GM12878 (cell line): ENCODE measurements around the gene STK38. TPM values are rescaled to one million over a fixed set of nuclear protein-coding genes. Genes with fewer than 3 reads are reported as not detected.
A peak's percentile ranks its signal among the peaks of the same experiment; 100 is the strongest.

Experiments used
- ATAC-seq: fragments of 200-7000 bp; cut with Tn5 transposase; 3 replicates; pipeline ENCODE4 v1.9.1; 2020; ENCODE audit warnings: mild to moderate bottlenecking, moderate library complexity
- BruUV-seq: library from RNA; stranded (reverse); fragments of 400-500 nt; replicated peaks from 2 replicates; lab custom pipeline; 2021; lab: Mats Ljungman, UMichigan
- CTCF ChIA-PET: fragments of 300-600 bp; sonication (Branson Sonifier 250); formaldehyde crosslinking; extraction: SDS; loops from one replicate; lab custom pipeline; 2021; ENCODE audit warnings: inconsistent platforms; lab: Yijun Ruan, JAX
- POLR2A ChIA-PET: fragments of 350-600 bp; formaldehyde crosslinking; extraction: SDS; loops from one replicate; lab custom pipeline; 2021; ENCODE audit warnings: inconsistent platforms; lab: Charles Lee
- RAD21 ChIA-PET: fragments of 300-600 bp; sonication (Branson Sonifier 250); formaldehyde crosslinking; loops from one replicate; lab custom pipeline; 2023; ENCODE audit warnings: antibody characterized with exemption; ENCODE audit not compliant: unreplicated experiment; lab: Charles Lee
- SMC1A ChIA-PET: fragments of 300-600 bp; sonication (Branson Sonifier 250); formaldehyde crosslinking; loops from one replicate; lab custom pipeline; 2023; ENCODE audit not compliant: unreplicated experiment, uncharacterized antibody; lab: Charles Lee
- DNase-seq: peaks from one replicate; pipeline ENCODE4 v3.0.0-alpha.2; 2011; ENCODE audit warnings: low read depth, low spot score
- FAIRE-seq: peaks from 3 replicates; lab custom pipeline; 2011; peaks lifted over from hg19 to GRCh38; lab: Jason Lieb, UNC
- H2AFZ ChIP-seq: 2 replicates; pipeline ENCODE4 v1.6.0; 2011; ENCODE audit warnings: low read depth, low read length, control low read depth; ENCODE audit not compliant: control insufficient read depth
- H3K27ac ChIP-seq: 2 replicates; pipeline ENCODE4 v1.5.1; 2011; ENCODE audit warnings: control low read depth; ENCODE audit not compliant: control insufficient read depth, insufficient read depth
- H3K27me3 ChIP-seq, 2 experiments: replicated peaks in 1 of 2; 2 replicates each; pipeline versions ENCODE4 v1.6.0 to v1.6.1; 2011; ENCODE audit warnings: low read length in 1 of 2; ENCODE audit not compliant: control insufficient read depth in 2 of 2, insufficient read depth in 2 of 2
- H3K36me3 ChIP-seq, 2 experiments: 2 replicates each; pipeline ENCODE4 v1.5.1; 2011; ENCODE audit warnings: low read length in 1 of 2; ENCODE audit not compliant: control insufficient read depth in 2 of 2, insufficient read depth in 2 of 2
- H3K4me1 ChIP-seq: 2 replicates; pipeline ENCODE4 v1.6.1; 2011; ENCODE audit warnings: mild to moderate bottlenecking, low read length, moderate library complexity, mixed read lengths; ENCODE audit not compliant: control insufficient read depth, insufficient read depth
- H3K4me2 ChIP-seq: 2 replicates; pipeline ENCODE4 v1.6.0; 2011; ENCODE audit warnings: control low read depth; ENCODE audit not compliant: control insufficient read depth, insufficient read depth
- H3K4me3 ChIP-seq: fragments of 200-600 bp; sonication (generic); 2 replicates; pipeline ENCODE4 v1.5.1; 2016
- H3K79me2 ChIP-seq: 2 replicates; pipeline ENCODE4 v1.6.0; 2011; ENCODE audit warnings: low read length; ENCODE audit not compliant: control insufficient read depth, insufficient read depth
- H3K9ac ChIP-seq: 2 replicates; pipeline ENCODE4 v1.8.0; 2011; ENCODE audit warnings: low read length, control low read depth, mixed read lengths; ENCODE audit not compliant: control insufficient read depth, insufficient read depth
- H3K9me3 ChIP-seq: replicated peaks from 3 replicates; pipeline ENCODE4 v1.5.1; 2011; ENCODE audit warnings: mild to moderate bottlenecking, low read length; ENCODE audit not compliant: control insufficient read depth, insufficient read depth
- H4K20me1 ChIP-seq: 2 replicates; pipeline ENCODE4 v1.6.0; 2011; ENCODE audit not compliant: control insufficient read depth, insufficient read depth
- SPI1 ChIP-seq: IDR thresholded peaks from 2 replicates; pipeline ENCODE4 v1.6.1; 2011; ENCODE audit warnings: low read depth, mild to moderate bottlenecking, low read length, moderate library complexity, borderline replicate concordance; ENCODE audit not compliant: insufficient read depth
- WGBS: methylation state at CpG from one replicate; pipeline ENCODE4 v1.1.6; 2016; ENCODE audit warnings: low lambda C conversion rate; ENCODE audit not compliant: insufficient replicate concordance, insufficient coverage; ENCODE audit errors: missing lambda C conversion rate; 5-methylcytosine and 5-hydroxymethylcytosine counted together
- in situ Hi-C: fragments of 300-500 bp; cut with MboI; formaldehyde crosslinking; loops from 9 replicates; pipeline ENCODE4 v1.14.3; 2018; ENCODE audit warnings: mixed read lengths
- intact Hi-C: fragments of 100-400 bp; cut with micrococcal nuclease; formaldehyde crosslinking; loops from one replicate; pipeline ENCODE4 v1.14.2; 2022; ENCODE audit not compliant: unreplicated experiment
- polyA plus RNA-seq, 11 experiments: library from polyadenylated mRNA; depleted of rRNA in 4 of 11; unstranded in 6 of 11; stranded (reverse) in 5 of 11; fragments of >200 nt; fragmentation: Nextera tagmentation in 4 of 11; fragmentation: Illumina TruSeq in 1 of 11; extraction: Ambion mirVana in 4 of 11; extraction: Trizol in 1 of 11; gene quantifications; 1 replicate in 1 of 11; 2 replicates in 10 of 11; pipeline versions ENCODE4 v1.2.1 to v1.2.3, GENCODE V29; 2011 to 2016; ENCODE audit warnings: inconsistent platforms in 2 of 11, missing spikeins in 2 of 11, low read depth in 1 of 11
- total RNA-seq, 4 experiments: library from RNA; depleted of rRNA in 3 of 4; stranded (reverse); fragments of >200 nt in 3 of 4; fragmentation: Illumina TruSeq in 1 of 4; extraction: Trizol in 1 of 4; gene quantifications; 2 replicates each; pipeline versions ENCODE4 v1.2.1 to v1.2.3, GENCODE V29; 2013 to 2021
- TF ChIP-seq, protein P1 (sequence below): IDR thresholded peaks from 2 replicates; pipeline ENCODE4 v1.6.1; 2012; ENCODE audit warnings: improper control_type of control experiment, low read depth, low read length; ENCODE audit not compliant: insufficient replicate concordance
- TF ChIP-seq, protein P2 (sequence below): fragments of 450-650 bp; IDR thresholded peaks from 2 replicates; pipeline ENCODE4 v1.6.1; 2018; ENCODE audit warnings: mild to moderate bottlenecking, low read depth, moderate library complexity; ENCODE audit not compliant: partially characterized antibody

Gene STK38
- total and polyA plus RNA-seq, 10 of the 15 experiments (the other 5 are each of a cell fraction or from before 2014, with no cell fraction given), result 4.1 to 18.7 (median 13.6) TPM

DNA sequence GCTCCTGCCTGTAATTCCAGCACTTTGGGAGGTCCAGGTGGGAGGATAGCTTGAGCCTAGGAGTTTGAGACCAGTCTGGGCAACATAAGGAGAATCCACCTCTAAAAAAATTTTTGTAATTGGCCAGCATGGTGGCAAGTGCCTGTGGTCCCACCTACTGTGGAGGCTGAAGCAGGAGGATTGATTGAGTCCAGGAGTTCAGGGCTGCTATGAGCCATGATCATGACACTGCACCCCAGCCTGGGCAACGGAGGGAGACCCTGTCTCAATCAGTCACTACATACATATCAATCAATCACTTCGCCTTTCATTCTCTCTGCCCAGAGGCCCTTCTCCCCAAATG, 1.1 kb upstream of the STK38 start:
- H3K9me3 ChIP-seq, result no peaks in the 10 kb centered on the region
- H3K27ac ChIP-seq, result no peak overlapping the region
- no peaks in the 10 kb centered on the region for H4K20me1 ChIP-seq
- ATAC-seq (no peak), FAIRE-seq (no peak)
- peaks cover 18% of the 10 kb centered on the region for H3K4me1 ChIP-seq
- H2AFZ ChIP-seq, result peak overlapping the region; percentile 45
- intact Hi-C loops (loop anchor here (5.0 kb wide), 1 partner anchor 134 kb away; no protein-coding TSS in a partner anchor), in situ Hi-C loops (no loop called here)
- SMC1A ChIA-PET, result interaction anchor here (0.9 to 1.5 kb wide), 9 partner anchors 9 to 138 kb away, joined by 3 to 5 read pairs (median 3); no protein-coding TSS in a partner anchor
- H3K79me2 ChIP-seq, result peaks cover 36% of the 10 kb centered on the region
- H3K36me3 ChIP-seq, result no peaks in the 10 kb centered on the region
- CTCF ChIA-PET, result interaction anchor here (0.7 to 1.1 kb wide), 2 partner anchors 31 to 125 kb away, joined by 4 read pairs; no protein-coding TSS in a partner anchor
- H3K27me3 ChIP-seq, result no peaks in the 10 kb centered on the region
- TF ChIP-seq, protein P1, sequence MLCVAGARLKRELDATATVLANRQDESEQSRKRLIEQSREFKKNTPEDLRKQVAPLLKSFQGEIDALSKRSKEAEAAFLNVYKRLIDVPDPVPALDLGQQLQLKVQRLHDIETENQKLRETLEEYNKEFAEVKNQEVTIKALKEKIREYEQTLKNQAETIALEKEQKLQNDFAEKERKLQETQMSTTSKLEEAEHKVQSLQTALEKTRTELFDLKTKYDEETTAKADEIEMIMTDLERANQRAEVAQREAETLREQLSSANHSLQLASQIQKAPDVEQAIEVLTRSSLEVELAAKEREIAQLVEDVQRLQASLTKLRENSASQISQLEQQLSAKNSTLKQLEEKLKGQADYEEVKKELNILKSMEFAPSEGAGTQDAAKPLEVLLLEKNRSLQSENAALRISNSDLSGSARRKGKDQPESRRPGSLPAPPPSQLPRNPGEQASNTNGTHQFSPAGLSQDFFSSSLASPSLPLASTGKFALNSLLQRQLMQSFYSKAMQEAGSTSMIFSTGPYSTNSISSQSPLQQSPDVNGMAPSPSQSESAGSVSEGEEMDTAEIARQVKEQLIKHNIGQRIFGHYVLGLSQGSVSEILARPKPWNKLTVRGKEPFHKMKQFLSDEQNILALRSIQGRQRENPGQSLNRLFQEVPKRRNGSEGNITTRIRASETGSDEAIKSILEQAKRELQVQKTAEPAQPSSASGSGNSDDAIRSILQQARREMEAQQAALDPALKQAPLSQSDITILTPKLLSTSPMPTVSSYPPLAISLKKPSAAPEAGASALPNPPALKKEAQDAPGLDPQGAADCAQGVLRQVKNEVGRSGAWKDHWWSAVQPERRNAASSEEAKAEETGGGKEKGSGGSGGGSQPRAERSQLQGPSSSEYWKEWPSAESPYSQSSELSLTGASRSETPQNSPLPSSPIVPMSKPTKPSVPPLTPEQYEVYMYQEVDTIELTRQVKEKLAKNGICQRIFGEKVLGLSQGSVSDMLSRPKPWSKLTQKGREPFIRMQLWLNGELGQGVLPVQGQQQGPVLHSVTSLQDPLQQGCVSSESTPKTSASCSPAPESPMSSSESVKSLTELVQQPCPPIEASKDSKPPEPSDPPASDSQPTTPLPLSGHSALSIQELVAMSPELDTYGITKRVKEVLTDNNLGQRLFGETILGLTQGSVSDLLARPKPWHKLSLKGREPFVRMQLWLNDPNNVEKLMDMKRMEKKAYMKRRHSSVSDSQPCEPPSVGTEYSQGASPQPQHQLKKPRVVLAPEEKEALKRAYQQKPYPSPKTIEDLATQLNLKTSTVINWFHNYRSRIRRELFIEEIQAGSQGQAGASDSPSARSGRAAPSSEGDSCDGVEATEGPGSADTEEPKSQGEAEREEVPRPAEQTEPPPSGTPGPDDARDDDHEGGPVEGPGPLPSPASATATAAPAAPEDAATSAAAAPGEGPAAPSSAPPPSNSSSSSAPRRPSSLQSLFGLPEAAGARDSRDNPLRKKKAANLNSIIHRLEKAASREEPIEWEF, result no peak
- TF ChIP-seq, protein P2, sequence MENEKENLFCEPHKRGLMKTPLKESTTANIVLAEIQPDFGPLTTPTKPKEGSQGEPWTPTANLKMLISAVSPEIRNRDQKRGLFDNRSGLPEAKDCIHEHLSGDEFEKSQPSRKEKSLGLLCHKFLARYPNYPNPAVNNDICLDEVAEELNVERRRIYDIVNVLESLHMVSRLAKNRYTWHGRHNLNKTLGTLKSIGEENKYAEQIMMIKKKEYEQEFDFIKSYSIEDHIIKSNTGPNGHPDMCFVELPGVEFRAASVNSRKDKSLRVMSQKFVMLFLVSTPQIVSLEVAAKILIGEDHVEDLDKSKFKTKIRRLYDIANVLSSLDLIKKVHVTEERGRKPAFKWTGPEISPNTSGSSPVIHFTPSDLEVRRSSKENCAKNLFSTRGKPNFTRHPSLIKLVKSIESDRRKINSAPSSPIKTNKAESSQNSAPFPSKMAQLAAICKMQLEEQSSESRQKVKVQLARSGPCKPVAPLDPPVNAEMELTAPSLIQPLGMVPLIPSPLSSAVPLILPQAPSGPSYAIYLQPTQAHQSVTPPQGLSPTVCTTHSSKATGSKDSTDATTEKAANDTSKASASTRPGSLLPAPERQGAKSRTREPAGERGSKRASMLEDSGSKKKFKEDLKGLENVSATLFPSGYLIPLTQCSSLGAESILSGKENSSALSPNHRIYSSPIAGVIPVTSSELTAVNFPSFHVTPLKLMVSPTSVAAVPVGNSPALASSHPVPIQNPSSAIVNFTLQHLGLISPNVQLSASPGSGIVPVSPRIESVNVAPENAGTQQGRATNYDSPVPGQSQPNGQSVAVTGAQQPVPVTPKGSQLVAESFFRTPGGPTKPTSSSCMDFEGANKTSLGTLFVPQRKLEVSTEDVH, result no peak
- TF ChIP-seq SPI1, result no peak
- TF ChIP-seq, all 136 proteins: peak for 0
- DNase-seq, result no peak
- BruUV-seq, result no TSS peak
- no peak overlapping the region for H3K9ac ChIP-seq
- ChIA-PET RAD21 (interaction anchor here (1.0 kb wide), 1 partner anchor 63 kb away, joined by 3 read pairs; no protein-coding TSS in a partner anchor), POLR2A (interaction anchor here (1.1 to 1.8 kb wide), 3 partner anchors 9 to 45 kb away, joined by 3 to 5 read pairs (median 4); no protein-coding TSS in a partner anchor)
- H3K4me3 ChIP-seq, result no peak overlapping the region
- H3K4me2 ChIP-seq, result no peak overlapping the region
- WGBS, result 50% methylated on average over 2 of the region's 2 CpGs
